WTC11 (cell line): ENCODE measurements around the gene VIPAS39. TPM values are rescaled to one million over a fixed set of nuclear protein-coding genes. Genes with fewer than 3 reads are reported as not detected.

Experiments
- ATAC-seq: fragments of 200-7000 bp; cut with Tn5 transposase; 2 replicates; pipeline ENCODE4 v1.10.0; 2021; ENCODE audit warnings: mild to moderate bottlenecking, moderate library complexity
- CTCF ChIA-PET: fragments of 300-600 bp; sonication (Branson Sonifier 250); formaldehyde crosslinking; loops from one replicate; lab custom pipeline; 2021; ENCODE audit warnings: antibody characterized with exemption; lab: Charles Lee
- POLR2A ChIA-PET: fragments of 350-600 bp; sonication (Branson Sonifier 250); formaldehyde crosslinking; loops from one replicate; lab custom pipeline; 2021; ENCODE audit warnings: antibody characterized with exemption; lab: Charles Lee
- DNase-seq: peaks from one replicate; pipeline ENCODE4 v3.0.0; 2021; ENCODE audit warnings: low spot score
- H3K27ac Mint-ChIP-seq: 2 replicates; pipeline ENCODE4 v1.8.0; 2021; ENCODE audit warnings: mixed read lengths
- H3K27me3 Mint-ChIP-seq: 2 replicates; pipeline ENCODE4 v1.8.0; 2021; ENCODE audit warnings: low read depth, mild to moderate bottlenecking, moderate library complexity, mixed read lengths
- H3K36me3 Mint-ChIP-seq: 2 replicates; pipeline ENCODE4 v1.8.0; 2021; ENCODE audit warnings: mixed read lengths
- H3K4me1 Mint-ChIP-seq: 2 replicates; pipeline ENCODE4 v1.8.0; 2022; ENCODE audit warnings: mixed read lengths
- H3K4me3 Mint-ChIP-seq: 2 replicates; pipeline ENCODE4 v1.8.0; 2021; ENCODE audit warnings: mild to moderate bottlenecking, moderate library complexity, mixed read lengths
- H3K9me3 Mint-ChIP-seq: 2 replicates; pipeline ENCODE4 v1.8.0; 2021; ENCODE audit warnings: mixed read lengths
- ATF3 ChIP-seq: sonication (generic); formaldehyde crosslinking; conservative IDR thresholded peaks from 2 replicates; pipeline ENCODE4 v1.8.1; 2022; ENCODE audit warnings: mild to moderate bottlenecking, missing genetic modification reagents
- EMX1 ChIP-seq: fragments of 250-450 bp; sonication (Bioruptor Pico); IDR thresholded peaks from 2 replicates; pipeline ENCODE4 v1.8.0; 2021; ENCODE audit warnings: mild to moderate bottlenecking
- GTF2I ChIP-seq: fragments of 250-450 bp; sonication (Bioruptor Pico); conservative IDR thresholded peaks from 2 replicates; pipeline ENCODE4 v1.4.0; 2021; ENCODE audit warnings: mild to moderate bottlenecking
- NFE2L1 ChIP-seq: sonication (generic); formaldehyde crosslinking; IDR thresholded peaks from 2 replicates; pipeline ENCODE4 v1.8.1; 2023; ENCODE audit warnings: missing genetic modification reagents
- SMAD4 ChIP-seq: sonication (generic); formaldehyde crosslinking; IDR thresholded peaks from 2 replicates; pipeline ENCODE4 v1.8.0; 2022; ENCODE audit warnings: mild to moderate bottlenecking, missing genetic modification reagents
- SP1 ChIP-seq: sonication (generic); formaldehyde crosslinking; conservative IDR thresholded peaks from 2 replicates; pipeline ENCODE4 v1.8.1; 2022; ENCODE audit warnings: missing genetic modification reagents
- TEAD4 ChIP-seq: sonication (generic); formaldehyde crosslinking; IDR thresholded peaks from 2 replicates; pipeline ENCODE4 v1.8.0; 2022; ENCODE audit warnings: mild to moderate bottlenecking, missing genetic modification reagents
- TP53 ChIP-seq: sonication (generic); formaldehyde crosslinking; IDR thresholded peaks from 2 replicates; pipeline ENCODE4 v1.8.1; 2023; ENCODE audit warnings: mild to moderate bottlenecking, missing genetic modification reagents
- ZNF121 ChIP-seq: sonication (generic); formaldehyde crosslinking; IDR thresholded peaks from 2 replicates; pipeline ENCODE4 v1.8.0; 2023; ENCODE audit warnings: missing genetic modification reagents
- ZNF219 ChIP-seq: sonication (generic); formaldehyde crosslinking; IDR thresholded peaks from 2 replicates; pipeline ENCODE4 v1.8.0; 2023; ENCODE audit warnings: missing genetic modification reagents, mild to moderate bottlenecking, borderline replicate concordance
- ZNF317 ChIP-seq: sonication (generic); formaldehyde crosslinking; IDR thresholded peaks from 2 replicates; pipeline ENCODE4 v1.8.1; 2023; ENCODE audit warnings: low read depth, mild to moderate bottlenecking, moderate library complexity, missing genetic modification reagents, borderline replicate concordance
- ZNF396 ChIP-seq: fragments of 250-450 bp; sonication (Bioruptor Pico); IDR thresholded peaks from 2 replicates; pipeline ENCODE4 v1.8.0; 2021; ENCODE audit warnings: mild to moderate bottlenecking, moderate library complexity, borderline replicate concordance
- total RNA-seq: library from RNA; stranded (reverse); gene quantifications from 3 replicates; pipeline ENCODE4 v1.2.3, GENCODE V29; 2021
- TF ChIP-seq, protein P1 (sequence below): sonication (generic); formaldehyde crosslinking; IDR thresholded peaks from 2 replicates; pipeline ENCODE4 v1.8.0; 2023; ENCODE audit warnings: missing genetic modification reagents, mild to moderate bottlenecking, borderline replicate concordance
- TF ChIP-seq, protein P2 (sequence below): sonication (generic); formaldehyde crosslinking; IDR thresholded peaks from 2 replicates; pipeline ENCODE4 v1.8.0; 2022; ENCODE audit warnings: mild to moderate bottlenecking, missing genetic modification reagents
- TF ChIP-seq, protein P3 (sequence below): sonication (generic); formaldehyde crosslinking; IDR thresholded peaks from 2 replicates; pipeline ENCODE4 v1.8.1; 2023; ENCODE audit warnings: mild to moderate bottlenecking, missing genetic modification reagents
- TF ChIP-seq, protein P4 (sequence below): sonication (generic); formaldehyde crosslinking; IDR thresholded peaks from 2 replicates; pipeline ENCODE4 v1.8.1; 2022; ENCODE audit warnings: mild to moderate bottlenecking, missing genetic modification reagents, moderate library complexity, borderline replicate concordance

Gene VIPAS39
- total RNA-seq, 1 experiment from 2014 or later: 17.0 TPM

- no peak overlapping the region for H3K27ac Mint-ChIP-seq
- ATAC-seq: no peak
- H3K27me3 Mint-ChIP-seq: peaks cover 48% of the 10 kb centered on the region
- H3K36me3 Mint-ChIP-seq: no peaks in the 10 kb centered on the region
- POLR2A ChIA-PET: no interaction called here
- CTCF ChIA-PET: no interaction called here
- TF ChIP-seq, protein P1, sequence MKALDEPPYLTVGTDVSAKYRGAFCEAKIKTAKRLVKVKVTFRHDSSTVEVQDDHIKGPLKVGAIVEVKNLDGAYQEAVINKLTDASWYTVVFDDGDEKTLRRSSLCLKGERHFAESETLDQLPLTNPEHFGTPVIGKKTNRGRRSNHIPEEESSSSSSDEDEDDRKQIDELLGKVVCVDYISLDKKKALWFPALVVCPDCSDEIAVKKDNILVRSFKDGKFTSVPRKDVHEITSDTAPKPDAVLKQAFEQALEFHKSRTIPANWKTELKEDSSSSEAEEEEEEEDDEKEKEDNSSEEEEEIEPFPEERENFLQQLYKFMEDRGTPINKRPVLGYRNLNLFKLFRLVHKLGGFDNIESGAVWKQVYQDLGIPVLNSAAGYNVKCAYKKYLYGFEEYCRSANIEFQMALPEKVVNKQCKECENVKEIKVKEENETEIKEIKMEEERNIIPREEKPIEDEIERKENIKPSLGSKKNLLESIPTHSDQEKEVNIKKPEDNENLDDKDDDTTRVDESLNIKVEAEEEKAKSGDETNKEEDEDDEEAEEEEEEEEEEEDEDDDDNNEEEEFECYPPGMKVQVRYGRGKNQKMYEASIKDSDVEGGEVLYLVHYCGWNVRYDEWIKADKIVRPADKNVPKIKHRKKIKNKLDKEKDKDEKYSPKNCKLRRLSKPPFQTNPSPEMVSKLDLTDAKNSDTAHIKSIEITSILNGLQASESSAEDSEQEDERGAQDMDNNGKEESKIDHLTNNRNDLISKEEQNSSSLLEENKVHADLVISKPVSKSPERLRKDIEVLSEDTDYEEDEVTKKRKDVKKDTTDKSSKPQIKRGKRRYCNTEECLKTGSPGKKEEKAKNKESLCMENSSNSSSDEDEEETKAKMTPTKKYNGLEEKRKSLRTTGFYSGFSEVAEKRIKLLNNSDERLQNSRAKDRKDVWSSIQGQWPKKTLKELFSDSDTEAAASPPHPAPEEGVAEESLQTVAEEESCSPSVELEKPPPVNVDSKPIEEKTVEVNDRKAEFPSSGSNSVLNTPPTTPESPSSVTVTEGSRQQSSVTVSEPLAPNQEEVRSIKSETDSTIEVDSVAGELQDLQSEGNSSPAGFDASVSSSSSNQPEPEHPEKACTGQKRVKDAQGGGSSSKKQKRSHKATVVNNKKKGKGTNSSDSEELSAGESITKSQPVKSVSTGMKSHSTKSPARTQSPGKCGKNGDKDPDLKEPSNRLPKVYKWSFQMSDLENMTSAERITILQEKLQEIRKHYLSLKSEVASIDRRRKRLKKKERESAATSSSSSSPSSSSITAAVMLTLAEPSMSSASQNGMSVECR (CRISPR knock-in tag): no peak
- no peak for TF ChIP-seq ZNF396 (CRISPR knock-in tag)
- TF ChIP-seq, protein P2, sequence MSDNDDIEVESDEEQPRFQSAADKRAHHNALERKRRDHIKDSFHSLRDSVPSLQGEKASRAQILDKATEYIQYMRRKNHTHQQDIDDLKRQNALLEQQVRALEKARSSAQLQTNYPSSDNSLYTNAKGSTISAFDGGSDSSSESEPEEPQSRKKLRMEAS (CRISPR knock-in tag): no peak
- TF ChIP-seq TP53 (CRISPR knock-in tag): no peak
- TF ChIP-seq GTF2I (CRISPR knock-in tag): no peak
- TF ChIP-seq ZNF317: no peak
- TF ChIP-seq SMAD4 (CRISPR knock-in tag): no peak
- TF ChIP-seq SP1 (CRISPR knock-in tag): no peak
- TF ChIP-seq ZNF219 (CRISPR knock-in tag): no peak
- no peak for TF ChIP-seq ZNF121 (CRISPR knock-in tag)
- TF ChIP-seq NFE2L1 (CRISPR knock-in tag): no peak
- DNase-seq: no peak
- H3K4me3 Mint-ChIP-seq: no peak overlapping the region
- 0 out of 2 replicates have a peak, but pooled peaks cover 7% of the 10 kb centered on the region for H3K4me1 Mint-ChIP-seq
- H3K9me3 Mint-ChIP-seq: no peaks in the 10 kb centered on the region
Observed at GRCh38 chr14:77495334-77495733, 37.9 kb upstream of the VIPAS39 start.

DNA sequence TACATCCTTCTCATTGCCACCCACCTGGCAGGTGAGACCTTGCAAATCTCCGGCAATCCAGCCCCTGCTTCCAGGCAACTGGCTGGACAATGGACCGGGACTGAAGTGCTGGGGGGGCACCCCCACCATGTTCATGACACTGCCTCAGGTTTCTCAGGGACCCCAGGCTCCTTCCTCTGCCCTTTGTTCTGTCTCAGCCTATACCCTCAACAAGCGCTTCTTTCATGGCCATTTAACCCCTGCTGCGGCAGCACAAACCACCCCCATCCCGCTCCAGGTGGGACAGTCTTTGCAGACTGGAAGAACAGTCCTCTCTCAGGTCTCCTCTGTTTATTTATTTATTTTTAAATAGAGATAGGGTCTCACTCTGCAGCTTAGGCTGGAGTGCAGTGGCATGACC is 33.7 kb upstream of the VIPAS39 start:
- POLR2A ChIA-PET: no interaction called here
- DNase-seq (no peak), ATAC-seq (peak; percentile 28; the same call in 1 of the 2 replicates)
- no peaks in the 10 kb centered on the region for H3K9me3 Mint-ChIP-seq
- CTCF ChIA-PET: no interaction called here
- no peak overlapping the region for H3K27ac Mint-ChIP-seq
- H3K4me1 Mint-ChIP-seq: no peaks in the 10 kb centered on the region
- no peak for TF ChIP-seq ZNF121 (CRISPR knock-in tag)
- TF ChIP-seq EMX1 (CRISPR knock-in tag): no peak
- TF ChIP-seq, protein P3, sequence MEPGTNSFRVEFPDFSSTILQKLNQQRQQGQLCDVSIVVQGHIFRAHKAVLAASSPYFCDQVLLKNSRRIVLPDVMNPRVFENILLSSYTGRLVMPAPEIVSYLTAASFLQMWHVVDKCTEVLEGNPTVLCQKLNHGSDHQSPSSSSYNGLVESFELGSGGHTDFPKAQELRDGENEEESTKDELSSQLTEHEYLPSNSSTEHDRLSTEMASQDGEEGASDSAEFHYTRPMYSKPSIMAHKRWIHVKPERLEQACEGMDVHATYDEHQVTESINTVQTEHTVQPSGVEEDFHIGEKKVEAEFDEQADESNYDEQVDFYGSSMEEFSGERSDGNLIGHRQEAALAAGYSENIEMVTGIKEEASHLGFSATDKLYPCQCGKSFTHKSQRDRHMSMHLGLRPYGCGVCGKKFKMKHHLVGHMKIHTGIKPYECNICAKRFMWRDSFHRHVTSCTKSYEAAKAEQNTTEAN (CRISPR knock-in tag): no peak
- TF ChIP-seq ATF3 (CRISPR knock-in tag): no peak
- no peak for TF ChIP-seq TEAD4 (CRISPR knock-in tag)
- TF ChIP-seq, protein P4, sequence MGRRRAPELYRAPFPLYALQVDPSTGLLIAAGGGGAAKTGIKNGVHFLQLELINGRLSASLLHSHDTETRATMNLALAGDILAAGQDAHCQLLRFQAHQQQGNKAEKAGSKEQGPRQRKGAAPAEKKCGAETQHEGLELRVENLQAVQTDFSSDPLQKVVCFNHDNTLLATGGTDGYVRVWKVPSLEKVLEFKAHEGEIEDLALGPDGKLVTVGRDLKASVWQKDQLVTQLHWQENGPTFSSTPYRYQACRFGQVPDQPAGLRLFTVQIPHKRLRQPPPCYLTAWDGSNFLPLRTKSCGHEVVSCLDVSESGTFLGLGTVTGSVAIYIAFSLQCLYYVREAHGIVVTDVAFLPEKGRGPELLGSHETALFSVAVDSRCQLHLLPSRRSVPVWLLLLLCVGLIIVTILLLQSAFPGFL (CRISPR knock-in tag): no peak
- H3K4me3 Mint-ChIP-seq: no peak overlapping the region
- H3K27me3 Mint-ChIP-seq: peaks cover 10% of the 10 kb centered on the region
- H3K36me3 Mint-ChIP-seq: no peaks in the 10 kb centered on the region
